Adrenal gland (tissue), 5 donors: Measurements from ENCODE around the gene CELA1.

Source experiments
- CTCF ChIP-seq, 6 experiments: fragments of 450-650 bp in 4 of 6; fragments of 200-600 bp in 2 of 6; sonication (generic) in 1 of 6; IDR thresholded peaks; 1 replicate in 5 of 6; 2 replicates in 1 of 6; pipeline versions ENCODE4 v1.5.1 to v1.8.0; 2016 to 2021; ENCODE audit warnings: antibody characterized with exemption in 6 of 6, mild to moderate bottlenecking in 2 of 6, moderate library complexity in 1 of 6
- POLR2A ChIP-seq, 2 donors: fragments of 450-650 bp; IDR thresholded peaks; one replicate each; pipeline ENCODE4 v1.6.1; 2017; ENCODE audit warnings: antibody characterized with exemption in 2 of 2, mild to moderate bottlenecking in 2 of 2, moderate library complexity in 1 of 2
- donor health status: DM: no; HTN: no; CAD: no.

- TF ChIP-seq CTCF (IDR thresholded peaks at IDR 0.05): no peak
- TF ChIP-seq POLR2A (IDR thresholded peaks at IDR 0.05): no peak
Measured at GRCh38 chr12:51357374-51358047, 11.0 kb upstream of the CELA1 start.
